Activated gamma-delta T cell (primary cell): Measurements from ENCODE around the gene KIR2DL1.
"Not testable (repeated sequence)": the region's sequence is repeated elsewhere in the genome, so short reads cannot be mapped to it uniquely, and the experiment has no call there.

ENCODE experiments used
- DNase-seq: peaks from one replicate; lab custom pipeline; 2025; lab: John Stamatoyannopoulos, UW

KIR2DL1 gene

GRCh38 chr19:54817670-54818536 is 48.3 kb downstream of the KIR2DL1 start:
- no peak for DNase-seq

DNA sequence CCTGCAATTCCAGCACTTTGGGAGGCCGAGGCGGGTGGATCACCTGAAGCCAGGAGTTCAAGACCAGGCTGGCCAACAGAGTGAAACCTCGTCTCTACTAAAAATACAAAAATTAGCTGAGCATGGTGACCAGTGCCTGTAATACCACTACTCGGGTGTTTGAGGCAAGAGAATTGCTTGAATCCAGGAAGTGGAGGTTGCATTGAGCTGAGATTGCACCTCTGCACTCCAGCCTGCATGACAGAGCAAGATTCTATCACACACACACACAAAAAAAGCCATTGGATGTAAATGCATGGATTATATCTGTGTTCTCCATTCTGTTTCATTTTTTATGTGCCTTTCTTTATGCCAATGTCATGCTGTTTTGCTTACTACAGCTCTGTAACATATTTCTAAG is 54.8 kb downstream of the KIR2DL1 start:
- DNase-seq: not testable (repeated sequence)

DNA sequence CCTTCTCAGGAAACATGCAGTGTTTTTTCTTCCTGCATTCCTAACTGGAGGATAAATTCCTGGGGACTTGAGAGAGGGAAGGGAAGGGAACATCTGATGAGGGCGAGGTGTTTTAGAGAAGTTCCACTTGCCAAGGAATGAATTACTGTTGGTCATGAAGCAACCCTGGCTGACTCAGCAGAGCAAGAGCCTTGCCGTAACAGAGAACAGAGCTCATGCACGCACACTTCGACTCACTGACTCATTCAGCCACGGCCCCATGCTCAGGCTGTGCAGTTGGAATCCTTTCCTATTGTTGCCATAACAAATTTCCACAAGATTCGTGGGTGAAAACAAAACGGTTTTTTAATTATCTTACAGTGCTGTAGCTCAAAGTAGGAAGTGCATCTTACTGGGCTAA is 55.7 kb downstream of the KIR2DL1 start:
- not testable (repeated sequence) for DNase-seq

- DNase-seq: not testable (repeated sequence)
Observed at GRCh38 chr19:54828064-54828463, 58.5 kb downstream of the KIR2DL1 start.

- not testable (repeated sequence) for DNase-seq
Observed at GRCh38 chr19:54832496-54832895, 62.9 kb downstream of the KIR2DL1 start, which contains the start of gene KIR2DS4. TSS of gene KIR2DS4 (plus strand) at chr19:54832676.
